ENCODE data around the gene CDR2.
A peak's percentile ranks its signal among the peaks of the same experiment; 100 is the strongest.

DNA sequence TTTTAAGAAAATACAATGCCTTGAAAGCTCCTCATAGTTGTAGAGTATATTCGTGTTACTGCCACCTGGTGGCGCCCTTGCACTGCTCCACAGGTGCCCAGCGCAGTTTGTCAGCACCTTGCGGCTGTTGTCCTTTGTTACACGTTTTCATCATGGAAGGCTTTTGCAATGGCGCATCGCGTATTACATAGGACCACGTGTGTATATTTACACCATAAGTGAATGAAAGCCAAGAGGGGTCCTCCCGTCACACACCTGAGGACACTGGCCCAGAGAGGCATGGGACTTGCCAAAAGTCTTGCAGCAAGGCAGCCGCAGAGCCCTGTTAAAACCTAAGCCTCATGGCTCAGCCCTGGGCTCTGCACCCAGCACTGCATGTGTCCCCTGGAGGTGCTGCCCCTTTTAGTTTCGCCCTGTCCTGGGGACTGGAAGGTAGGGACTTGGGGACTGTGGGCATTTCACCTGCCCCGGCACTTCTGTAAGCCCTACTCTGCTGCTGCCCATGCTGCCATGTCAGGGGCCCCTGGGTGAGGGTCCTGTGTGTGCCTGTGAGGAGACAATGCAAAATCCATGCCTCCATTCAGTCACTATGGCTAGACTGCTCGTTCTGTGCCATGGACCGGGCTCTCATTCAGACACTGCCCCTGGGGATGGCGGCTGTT is 52.9 kb downstream of the CDR2 start:
- TF ChIP-seq CTCF (conservative IDR thresholded peaks at IDR 0.05), result peak; percentile 94
- no peak for TF ChIP-seq EZH2 (IDR thresholded peaks at IDR 0.05; ENCODE audit: low read depth)
